AG04450 (cell line): ENCODE results near the gene PACSIN1. TPM values are rescaled to one million over a fixed set of nuclear protein-coding genes. Genes with fewer than 3 reads are reported as not detected.

ENCODE experiments used
- CTCF ChIA-PET: fragments of 300-600, 350-600 bp; formaldehyde crosslinking; extraction: SDS; loops from one replicate; lab custom pipeline; 2022; ENCODE audit warnings: antibody characterized with exemption, inconsistent platforms; lab: Charles Lee
- POLR2A ChIA-PET: fragments of 350-600 bp; formaldehyde crosslinking; extraction: SDS; loops from one replicate; lab custom pipeline; 2021; ENCODE audit warnings: antibody characterized with exemption, inconsistent platforms; lab: Yijun Ruan, JAX
- DNase-seq: peaks from one replicate; pipeline ENCODE4 v3.0.0-alpha.2; 2011; ENCODE audit warnings: low read depth, low spot score
- H3K27ac ChIP-seq: one replicate; pipeline ENCODE4 v1.5.1; 2012; ENCODE audit warnings: low read depth, low read length, control low read depth
- H3K27me3 ChIP-seq: one replicate; pipeline ENCODE4 v1.6.0; 2012; ENCODE audit warnings: low read length; ENCODE audit not compliant: control insufficient read depth, insufficient read depth
- H3K4me3 ChIP-seq: 2 replicates; pipeline ENCODE4 v1.5.1; 2011; ENCODE audit warnings: mild to moderate bottlenecking, low read depth, low read length, control low read depth
- H3K9me3 ChIP-seq: 2 replicates; pipeline ENCODE4 v1.5.1; 2012; ENCODE audit warnings: low read length; ENCODE audit not compliant: control insufficient read depth, insufficient read depth
- polyA plus RNA-seq: library from polyadenylated mRNA; depleted of rRNA; stranded (reverse); fragments of >200 nt; gene quantifications from 2 replicates; pipeline ENCODE4 v1.2.3, GENCODE V29; 2011
- TF ChIP-seq, protein P1 (sequence below): IDR thresholded peaks from 2 replicates; pipeline ENCODE4 v1.5.1; 2011; ENCODE audit warnings: low read depth, low read length, control low read depth, inconsistent platforms

Gene PACSIN1
- polyA plus RNA-seq, 1 experiment: not detected

DNA sequence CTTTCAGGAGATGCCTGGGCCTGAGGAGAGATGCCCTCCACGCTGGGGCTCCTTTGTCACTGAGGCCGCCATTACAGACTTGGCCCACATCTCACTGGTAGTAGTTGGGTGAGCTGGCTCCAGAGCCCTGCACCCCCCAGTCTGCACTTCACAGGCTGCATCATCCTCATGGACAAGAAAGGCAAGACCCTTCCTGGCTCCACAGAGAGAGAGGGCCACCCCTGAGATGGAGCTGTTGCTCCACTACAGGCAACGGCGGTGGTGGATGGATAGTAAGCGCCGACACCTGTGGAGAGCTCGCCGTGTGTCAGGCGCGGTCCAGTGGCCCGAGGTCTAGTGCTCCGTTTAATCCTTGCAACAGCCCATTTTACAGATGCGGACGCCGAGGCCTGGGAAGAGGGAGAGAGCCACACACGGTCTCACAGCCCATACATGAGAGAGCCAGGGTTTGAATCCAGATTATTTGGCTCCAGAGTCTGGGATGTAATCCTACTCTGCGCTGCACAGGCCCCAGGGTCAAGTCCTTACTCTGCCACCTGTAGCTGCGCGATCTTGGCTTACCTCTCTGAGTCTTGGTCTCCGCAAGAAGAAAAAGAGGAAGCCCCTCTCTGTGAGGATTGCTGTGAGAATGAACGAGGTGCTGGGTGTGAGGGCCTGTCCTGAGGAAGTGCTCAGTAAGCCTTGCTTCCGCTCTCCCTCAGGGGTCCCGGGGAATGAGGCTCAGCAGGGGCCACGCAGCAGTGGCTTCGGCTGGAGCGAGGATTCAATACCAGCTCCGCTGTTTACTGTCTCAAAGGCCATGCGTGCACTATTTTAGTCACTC, 55.8 kb downstream of the PACSIN1 start:
- CTCF ChIA-PET: no interaction called here
- no peak for DNase-seq
- Histone ChIP-seq H3K27ac (no peak overlapping the region), H3K27me3 (peaks cover 10% of the 10 kb centered on the region), H3K4me3 (no peak overlapping the region), H3K9me3 (no peaks in the 10 kb centered on the region; the same call in 1 of the 2 replicates)
- POLR2A ChIA-PET: no interaction called here
- TF ChIP-seq, protein P1, sequence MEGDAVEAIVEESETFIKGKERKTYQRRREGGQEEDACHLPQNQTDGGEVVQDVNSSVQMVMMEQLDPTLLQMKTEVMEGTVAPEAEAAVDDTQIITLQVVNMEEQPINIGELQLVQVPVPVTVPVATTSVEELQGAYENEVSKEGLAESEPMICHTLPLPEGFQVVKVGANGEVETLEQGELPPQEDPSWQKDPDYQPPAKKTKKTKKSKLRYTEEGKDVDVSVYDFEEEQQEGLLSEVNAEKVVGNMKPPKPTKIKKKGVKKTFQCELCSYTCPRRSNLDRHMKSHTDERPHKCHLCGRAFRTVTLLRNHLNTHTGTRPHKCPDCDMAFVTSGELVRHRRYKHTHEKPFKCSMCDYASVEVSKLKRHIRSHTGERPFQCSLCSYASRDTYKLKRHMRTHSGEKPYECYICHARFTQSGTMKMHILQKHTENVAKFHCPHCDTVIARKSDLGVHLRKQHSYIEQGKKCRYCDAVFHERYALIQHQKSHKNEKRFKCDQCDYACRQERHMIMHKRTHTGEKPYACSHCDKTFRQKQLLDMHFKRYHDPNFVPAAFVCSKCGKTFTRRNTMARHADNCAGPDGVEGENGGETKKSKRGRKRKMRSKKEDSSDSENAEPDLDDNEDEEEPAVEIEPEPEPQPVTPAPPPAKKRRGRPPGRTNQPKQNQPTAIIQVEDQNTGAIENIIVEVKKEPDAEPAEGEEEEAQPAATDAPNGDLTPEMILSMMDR: no peak

GRCh38 chr6:34522761-34523160, 56.9 kb downstream of the PACSIN1 start:
- CTCF ChIA-PET: interaction anchor here (0.6 kb wide), 1 partner anchor 18 kb away, joined by 3 read pairs; no protein-coding TSS in a partner anchor
- POLR2A ChIA-PET: no interaction called here

DNA sequence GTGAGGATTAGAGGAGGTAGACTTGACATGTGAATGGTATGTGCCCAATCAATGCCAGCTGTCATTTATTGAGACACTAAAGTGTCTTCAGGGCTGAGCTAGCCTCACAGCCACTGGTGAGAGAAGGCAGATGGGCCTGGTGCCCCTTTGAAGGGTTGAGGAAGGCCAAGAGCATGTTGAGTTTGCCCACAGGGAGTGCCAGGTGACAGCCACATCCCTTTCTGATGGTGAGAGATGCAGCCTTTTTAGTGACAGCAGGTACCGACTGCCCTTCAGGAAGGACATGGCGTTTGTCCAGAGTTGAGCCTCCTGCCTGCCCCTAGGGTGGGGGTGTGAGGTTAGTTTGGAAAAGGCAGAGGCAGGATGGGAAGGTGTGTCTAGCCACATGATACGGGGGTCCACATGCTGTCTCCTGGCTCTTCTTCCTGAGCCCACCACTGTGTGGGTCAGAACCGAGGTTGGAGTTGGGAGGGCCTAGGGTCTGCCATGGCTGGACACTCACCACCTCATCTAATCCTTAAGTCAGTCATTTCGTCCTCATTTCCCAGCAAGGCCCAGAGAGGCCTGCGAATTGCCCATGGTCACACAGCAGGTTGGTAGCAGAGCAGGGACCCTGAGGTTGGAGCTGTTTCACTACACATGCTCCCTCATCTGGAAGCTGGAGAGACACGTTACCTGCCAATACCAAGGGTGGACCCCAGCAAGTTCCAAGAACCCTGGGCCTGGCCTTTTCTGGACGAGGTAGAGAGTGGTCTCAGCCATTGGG, 57.7 kb downstream of the PACSIN1 start:
- H3K4me3 ChIP-seq: no peak overlapping the region
- ChIA-PET POLR2A (no interaction called here), CTCF (interaction anchor here (0.6 kb wide), 2 partner anchors 18 to 359 kb away, joined by 3 read pairs; no protein-coding TSS in a partner anchor)
- no peaks in the 10 kb centered on the region; the same call in 1 of the 2 replicates for H3K9me3 ChIP-seq
- H3K27me3 ChIP-seq: peaks cover 5% of the 10 kb centered on the region
- TF ChIP-seq, protein P1: no peak
- H3K27ac ChIP-seq: no peak overlapping the region
- no peak for DNase-seq

More at GRCh38 chr6:34522761-34523160, 56.9 kb downstream of the PACSIN1 start:
- H3K27me3 ChIP-seq: peaks cover 5% of the 10 kb centered on the region
- H3K9me3 ChIP-seq: no peaks in the 10 kb centered on the region; the same call in 1 of the 2 replicates
- H3K27ac ChIP-seq: no peak overlapping the region
- no peak overlapping the region for H3K4me3 ChIP-seq
- DNase-seq: no peak
- TF ChIP-seq, protein P1: no peak

GRCh38 chr6:34524499-34524898, 58.6 kb downstream of the PACSIN1 start:
- no peak overlapping the region for H3K4me3 ChIP-seq
- H3K27me3 ChIP-seq: peaks cover 2% of the 10 kb centered on the region
- H3K27ac ChIP-seq: no peak overlapping the region
- TF ChIP-seq, protein P1: no peak
- DNase-seq: no peak
- ChIA-PET CTCF (no interaction called here), POLR2A (no interaction called here)
- H3K9me3 ChIP-seq: no peaks in the 10 kb centered on the region; the same call in 1 of the 2 replicates

GRCh38 chr6:34524971-34525370, 59.1 kb downstream of the PACSIN1 start:
- no peak for DNase-seq
- ChIA-PET POLR2A (no interaction called here), CTCF (no interaction called here)
- H3K9me3 ChIP-seq: no peaks in the 10 kb centered on the region; the same call in 1 of the 2 replicates
- no peak overlapping the region for H3K4me3 ChIP-seq
- peaks cover 2% of the 10 kb centered on the region for H3K27me3 ChIP-seq
- H3K27ac ChIP-seq: no peak overlapping the region
- TF ChIP-seq, protein P1: no peak
